Activated naive CD8-positive, alpha-beta T cell treated with anti-CD3 and anti-CD28 coated beads, Interleukin-2, amount 10 ng/mL, durations not matched to agents 7 days and 5 days (primary cell): ENCODE measurements around the gene FAM222A. TPM values are rescaled to one million over a fixed set of nuclear protein-coding genes. Genes with fewer than 3 reads are reported as not detected.

Experiments
- ATAC-seq: fragments of 150-1000 bp; cut with Tn5 transposase; one replicate; pipeline ENCODE4 v1.10.0; 2021; ENCODE audit warnings: low read depth, moderate library complexity
- POLR2A ChIA-PET: fragments of 350-600 bp; sonication (Branson Sonifier 250); formaldehyde crosslinking; loops from one replicate; lab custom pipeline; 2021; ENCODE audit warnings: antibody characterized with exemption; lab: Charles Lee
- DNase-seq: peaks from one replicate; pipeline ENCODE4 v3.0.0; 2021
- H3K27ac Mint-ChIP-seq: one replicate; pipeline ENCODE4 v1.8.0; 2022; ENCODE audit warnings: mild to moderate bottlenecking, mixed read lengths
- H3K27me3 Mint-ChIP-seq: one replicate; pipeline ENCODE4 v1.8.0; 2022; ENCODE audit warnings: mild to moderate bottlenecking, moderate library complexity, mixed read lengths
- H3K36me3 Mint-ChIP-seq: one replicate; pipeline ENCODE4 v1.8.0; 2021; ENCODE audit warnings: mild to moderate bottlenecking, mixed read lengths
- H3K4me1 Mint-ChIP-seq: one replicate; pipeline ENCODE4 v1.8.0; 2021; ENCODE audit warnings: mixed read lengths
- H3K4me3 Mint-ChIP-seq: one replicate; pipeline ENCODE4 v1.8.0; 2022; ENCODE audit warnings: mild to moderate bottlenecking, moderate library complexity, mixed read lengths
- H3K9me3 Mint-ChIP-seq: one replicate; pipeline ENCODE4 v1.8.0; 2021; ENCODE audit warnings: mixed read lengths
- total RNA-seq, 2 experiments: library from RNA; stranded (reverse); gene quantifications; one replicate each; pipeline ENCODE4 v1.2.3, GENCODE V29; 2021

The FAM222A gene
- total RNA-seq, 2 experiments from 2014 or later = 0.96 to 1.1 TPM

- H3K36me3 Mint-ChIP-seq = no peaks in the 10 kb centered on the region
- H3K4me1 Mint-ChIP-seq = no peaks in the 10 kb centered on the region
- ATAC-seq (no peak), DNase-seq (no peak)
- peaks cover 10% of the 10 kb centered on the region for H3K9me3 Mint-ChIP-seq
- no peak overlapping the region for H3K4me3 Mint-ChIP-seq
- peaks cover 24% of the 10 kb centered on the region for H3K27me3 Mint-ChIP-seq
- POLR2A ChIA-PET = interaction anchor here (0.5 kb wide), 1 partner anchor 1886 kb away, joined by 6 read pairs; no protein-coding TSS in a partner anchor
- H3K27ac Mint-ChIP-seq = no peak overlapping the region
Observed at GRCh38 chr12:109752117-109753053, 38.8 kb downstream of the FAM222A start.

- no peak overlapping the region for H3K4me3 Mint-ChIP-seq
- H3K36me3 Mint-ChIP-seq = no peaks in the 10 kb centered on the region
- peak; percentile 10 for DNase-seq
- H3K27ac Mint-ChIP-seq = no peak overlapping the region
- H3K27me3 Mint-ChIP-seq = peaks cover 24% of the 10 kb centered on the region
- H3K4me1 Mint-ChIP-seq = no peaks in the 10 kb centered on the region
- no peak for ATAC-seq
- POLR2A ChIA-PET = interaction anchor here (0.5 kb wide), 1 partner anchor 1885 kb away, joined by 6 read pairs; no protein-coding TSS in a partner anchor
- H3K9me3 Mint-ChIP-seq = peaks cover 11% of the 10 kb centered on the region
Observed at GRCh38 chr12:109753054-109753401, 39.4 kb downstream of the FAM222A start.

- H3K9me3 Mint-ChIP-seq = peaks cover 11% of the 10 kb centered on the region
- peaks cover 17% of the 10 kb centered on the region for H3K27me3 Mint-ChIP-seq
- H3K4me3 Mint-ChIP-seq = no peak overlapping the region
- no peak overlapping the region for H3K27ac Mint-ChIP-seq
- POLR2A ChIA-PET = no interaction called here
- DNase-seq (no peak), ATAC-seq (no peak)
- H3K36me3 Mint-ChIP-seq = no peaks in the 10 kb centered on the region
- H3K4me1 Mint-ChIP-seq = no peaks in the 10 kb centered on the region
Observed at GRCh38 chr12:109753959-109754358, 40.3 kb downstream of the FAM222A start.

- H3K27me3 Mint-ChIP-seq = peaks cover 4% of the 10 kb centered on the region
- no peak overlapping the region for H3K27ac Mint-ChIP-seq
- no peak overlapping the region for H3K4me3 Mint-ChIP-seq
- peaks cover 11% of the 10 kb centered on the region for H3K9me3 Mint-ChIP-seq
- ATAC-seq = no peak
- H3K4me1 Mint-ChIP-seq = peaks cover 4% of the 10 kb centered on the region
- DNase-seq = no peak
- POLR2A ChIA-PET = no interaction called here
- H3K36me3 Mint-ChIP-seq = no peaks in the 10 kb centered on the region
Observed at GRCh38 chr12:109756457-109756856, 42.8 kb downstream of the FAM222A start.

GRCh38 chr12:109757671-109758265, 44.1 kb downstream of the FAM222A start:
- POLR2A ChIA-PET = no interaction called here
- H3K27ac Mint-ChIP-seq = no peak overlapping the region
- H3K4me3 Mint-ChIP-seq = no peak overlapping the region
- no peaks in the 10 kb centered on the region for H3K36me3 Mint-ChIP-seq
- H3K27me3 Mint-ChIP-seq = no peaks in the 10 kb centered on the region
- peaks cover 11% of the 10 kb centered on the region for H3K9me3 Mint-ChIP-seq
- DNase-seq = no peak
- no peak for ATAC-seq
- H3K4me1 Mint-ChIP-seq = peaks cover 5% of the 10 kb centered on the region

- H3K27ac Mint-ChIP-seq = no peak overlapping the region
- H3K4me3 Mint-ChIP-seq = no peak overlapping the region
- ATAC-seq (no peak), DNase-seq (peak; percentile 12)
- POLR2A ChIA-PET = no interaction called here
- peaks cover 15% of the 10 kb centered on the region for H3K9me3 Mint-ChIP-seq
- no peaks in the 10 kb centered on the region for H3K36me3 Mint-ChIP-seq
- H3K27me3 Mint-ChIP-seq = no peaks in the 10 kb centered on the region
- H3K4me1 Mint-ChIP-seq = peaks cover 11% of the 10 kb centered on the region
Observed at GRCh38 chr12:109758426-109759420, 45.1 kb downstream of the FAM222A start.

- peaks cover 15% of the 10 kb centered on the region for H3K9me3 Mint-ChIP-seq
- POLR2A ChIA-PET = no interaction called here
- no peak overlapping the region for H3K4me3 Mint-ChIP-seq
- peaks cover 11% of the 10 kb centered on the region for H3K4me1 Mint-ChIP-seq
- no peak overlapping the region for H3K27ac Mint-ChIP-seq
- H3K36me3 Mint-ChIP-seq = no peaks in the 10 kb centered on the region
- DNase-seq (peak; percentile 8), ATAC-seq (no peak)
- no peaks in the 10 kb centered on the region for H3K27me3 Mint-ChIP-seq
Observed at GRCh38 chr12:109759595-109759994, 46.0 kb downstream of the FAM222A start.

GRCh38 chr12:109760031-109760929, 46.7 kb downstream of the FAM222A start:
- no peaks in the 10 kb centered on the region for H3K27me3 Mint-ChIP-seq
- POLR2A ChIA-PET = no interaction called here
- H3K4me1 Mint-ChIP-seq = peaks cover 11% of the 10 kb centered on the region
- no peaks in the 10 kb centered on the region for H3K36me3 Mint-ChIP-seq
- H3K9me3 Mint-ChIP-seq = peaks cover 17% of the 10 kb centered on the region
- H3K27ac Mint-ChIP-seq = no peak overlapping the region
- no peak overlapping the region for H3K4me3 Mint-ChIP-seq
- ATAC-seq = no peak
- peak; percentile 18 for DNase-seq

- Mint-ChIP-seq H3K4me1 (peaks cover 11% of the 10 kb centered on the region), H3K36me3 (no peaks in the 10 kb centered on the region), H3K27ac (no peak overlapping the region), H3K4me3 (no peak overlapping the region), H3K9me3 (peaks cover 17% of the 10 kb centered on the region), H3K27me3 (no peaks in the 10 kb centered on the region)
- peak; percentile 19 for DNase-seq
- POLR2A ChIA-PET = no interaction called here
- no peak for ATAC-seq
Observed at GRCh38 chr12:109760930-109761921, 47.6 kb downstream of the FAM222A start.

GRCh38 chr12:109762071-109762672, 48.5 kb downstream of the FAM222A start:
- POLR2A ChIA-PET = no interaction called here
- no peak overlapping the region for H3K27ac Mint-ChIP-seq

GRCh38 chr12:109762673-109763191, 49.1 kb downstream of the FAM222A start:
- POLR2A ChIA-PET = no interaction called here
- Mint-ChIP-seq H3K27ac (no peak overlapping the region), H3K4me1 (peaks cover 11% of the 10 kb centered on the region), H3K4me3 (no peak overlapping the region), H3K9me3 (peaks cover 5% of the 10 kb centered on the region), H3K36me3 (no peaks in the 10 kb centered on the region), H3K27me3 (no peaks in the 10 kb centered on the region)
- DNase-seq = peak; percentile 23
- no peak for ATAC-seq

More at GRCh38 chr12:109762071-109762672, 48.5 kb downstream of the FAM222A start:
- no peaks in the 10 kb centered on the region for H3K27me3 Mint-ChIP-seq
- no peak for ATAC-seq
- H3K36me3 Mint-ChIP-seq = no peaks in the 10 kb centered on the region
- H3K4me3 Mint-ChIP-seq = no peak overlapping the region
- H3K9me3 Mint-ChIP-seq = peaks cover 9% of the 10 kb centered on the region
- DNase-seq = peak; percentile 12
- H3K4me1 Mint-ChIP-seq = peaks cover 11% of the 10 kb centered on the region
